HG03135 (cell line): ENCODE results near the gene NOP14.
"Not testable (repeated sequence)": the region's sequence is repeated elsewhere in the genome, so short reads cannot be mapped to it uniquely, and the experiment has no call there.

Experiments used
- ATAC-seq: cut with Tn5 transposase; IDR thresholded peaks from one replicate; pipeline ENCODE4 v1.9.1; 2021; ENCODE audit warnings: mild to moderate bottlenecking, moderate library complexity; ENCODE audit not compliant: unreplicated experiment

The NOP14 gene

GRCh38 chr4:2932951-2933565, 30.1 kb downstream of the NOP14 start:
- ATAC-seq, result no peak

DNA sequence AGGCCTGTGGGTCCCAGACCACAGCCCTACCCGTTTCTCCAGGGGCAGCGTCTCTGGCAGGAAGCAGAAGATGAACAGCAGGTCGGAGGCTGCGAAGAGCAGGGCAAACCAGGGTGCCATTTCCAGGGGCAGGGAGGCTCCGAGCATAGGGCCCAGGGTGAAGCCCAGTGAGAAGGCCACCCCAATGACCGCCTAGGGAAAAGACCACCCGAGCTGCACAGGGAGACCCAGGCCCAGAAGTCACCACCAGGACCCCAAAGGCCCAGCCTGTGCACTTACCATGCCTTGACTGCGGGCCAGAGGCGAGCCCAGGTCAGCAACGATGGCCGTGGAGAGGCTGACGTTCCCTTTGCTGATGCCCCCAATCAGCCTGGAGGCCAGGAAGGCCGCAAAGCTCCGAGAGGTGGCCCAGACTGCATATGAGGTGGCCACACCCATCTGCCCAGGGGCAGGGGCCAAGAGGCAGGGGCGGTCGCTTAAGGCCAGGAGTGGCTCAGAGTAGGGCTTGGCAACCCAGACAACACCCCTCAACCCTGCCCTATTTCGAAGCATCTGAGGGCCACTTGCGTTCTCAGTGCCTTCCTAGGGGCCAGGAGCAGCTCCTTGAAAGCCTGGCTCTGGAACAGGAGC, 30.8 kb downstream of the NOP14 start:
- ATAC-seq, result no peak

- ATAC-seq, result no peak
These were observed 31.5 kb downstream of the NOP14 start for GRCh38 chr4:2931512-2932301.

DNA sequence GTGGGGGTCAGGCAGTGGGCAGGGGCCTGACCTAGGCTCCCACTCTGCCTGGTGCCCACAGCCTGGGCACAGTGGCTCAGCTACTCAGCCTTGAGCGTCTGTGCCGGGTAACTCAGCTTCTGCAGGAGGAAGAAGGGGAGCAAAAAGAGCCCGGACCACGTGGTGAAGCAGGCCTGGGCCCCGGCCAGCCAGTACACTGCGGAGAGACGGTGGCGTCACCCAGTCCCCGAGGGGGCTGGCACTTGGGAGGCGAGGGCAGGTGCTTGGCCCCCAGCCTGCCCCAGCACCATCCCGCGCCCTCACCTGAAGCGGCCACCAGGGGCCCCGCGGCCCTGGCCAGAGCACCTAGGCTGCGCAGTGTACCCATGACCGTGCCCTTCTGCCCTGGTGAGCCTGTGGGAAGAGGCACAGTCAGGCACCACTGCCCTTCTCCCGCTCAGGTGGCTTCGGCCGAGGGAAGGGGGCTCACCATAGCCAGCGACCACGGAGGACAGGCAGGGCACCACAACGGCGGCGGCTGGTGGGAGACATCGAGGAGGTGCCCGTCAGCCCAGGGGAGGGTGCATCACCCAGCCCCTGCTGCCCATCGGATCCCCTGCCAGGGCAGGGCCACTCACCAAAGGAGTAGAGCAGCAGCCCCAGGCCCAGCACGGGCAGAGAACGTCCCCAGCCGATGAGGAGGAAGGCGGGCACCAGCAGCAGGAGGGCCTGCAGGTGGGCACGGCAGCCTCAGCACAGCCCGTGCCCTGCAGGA, 32.3 kb downstream of the NOP14 start:
- no peak for ATAC-seq

GRCh38 chr4:2930135-2930757, 33.0 kb downstream of the NOP14 start:
- no peak for ATAC-seq

- ATAC-seq, result no peak
These were observed 33.7 kb downstream of the NOP14 start for GRCh38 chr4:2929469-2929868.

GRCh38 chr4:2928242-2929176, 34.7 kb downstream of the NOP14 start:
- ATAC-seq, result no peak

- no peak for ATAC-seq
These were observed 35.5 kb downstream of the NOP14 start for GRCh38 chr4:2927696-2928075.

DNA sequence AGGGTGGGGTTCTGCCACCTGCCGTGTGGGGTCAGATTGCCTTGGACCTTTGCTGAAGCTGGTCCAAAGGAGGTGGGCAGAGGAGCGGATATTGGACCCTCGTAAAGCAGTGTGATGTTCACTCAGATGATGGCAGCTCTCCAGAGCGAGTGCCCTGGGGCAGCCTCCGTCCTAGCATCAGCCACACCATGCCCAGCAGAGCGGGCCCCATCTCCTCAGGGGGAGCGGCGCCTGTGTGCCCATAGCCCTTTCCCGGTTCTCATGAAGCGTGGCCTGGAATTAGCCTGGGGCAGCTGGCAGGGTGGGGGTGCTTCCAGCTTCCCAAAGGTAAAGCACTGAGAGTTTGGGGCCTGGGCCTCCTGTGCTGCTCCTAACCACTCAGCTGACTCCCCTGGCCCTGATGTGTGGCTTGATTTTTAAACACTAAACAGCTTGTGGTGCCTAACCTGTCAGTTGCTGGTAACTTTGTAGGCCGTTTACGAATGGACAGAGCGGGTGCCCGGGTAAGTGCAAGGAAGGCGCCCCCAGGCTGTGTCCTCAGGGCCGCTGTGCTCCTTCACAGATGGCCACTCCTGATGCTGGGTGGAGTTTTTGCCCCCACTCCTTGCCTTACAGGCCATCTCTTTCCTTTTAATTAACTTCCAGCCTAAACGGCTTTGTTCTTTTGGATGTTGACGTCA, 36.0 kb downstream of the NOP14 start:
- ATAC-seq, result no peak

GRCh38 chr4:2925931-2926860, 37.0 kb downstream of the NOP14 start:
- no peak for ATAC-seq

DNA sequence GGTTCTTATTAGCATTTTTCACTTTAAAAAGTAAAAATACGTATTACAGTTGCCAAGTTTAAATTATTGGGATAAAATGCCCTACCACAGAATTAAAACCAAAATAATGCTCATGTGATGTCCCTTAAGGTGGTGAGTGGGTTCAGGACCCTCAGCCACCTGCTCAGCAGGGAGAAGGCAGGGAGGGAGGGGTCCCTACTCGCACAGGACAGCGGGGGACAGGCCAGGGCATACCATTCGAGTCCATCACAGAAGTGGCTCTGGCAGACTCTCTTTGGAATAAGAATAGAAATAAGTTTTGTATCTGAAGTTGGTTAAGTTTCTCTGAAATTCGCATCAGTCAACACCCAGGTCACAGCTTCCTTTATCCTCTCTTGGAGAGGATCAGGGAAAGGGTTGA, 37.7 kb downstream of the NOP14 start:
- no peak for ATAC-seq

DNA sequence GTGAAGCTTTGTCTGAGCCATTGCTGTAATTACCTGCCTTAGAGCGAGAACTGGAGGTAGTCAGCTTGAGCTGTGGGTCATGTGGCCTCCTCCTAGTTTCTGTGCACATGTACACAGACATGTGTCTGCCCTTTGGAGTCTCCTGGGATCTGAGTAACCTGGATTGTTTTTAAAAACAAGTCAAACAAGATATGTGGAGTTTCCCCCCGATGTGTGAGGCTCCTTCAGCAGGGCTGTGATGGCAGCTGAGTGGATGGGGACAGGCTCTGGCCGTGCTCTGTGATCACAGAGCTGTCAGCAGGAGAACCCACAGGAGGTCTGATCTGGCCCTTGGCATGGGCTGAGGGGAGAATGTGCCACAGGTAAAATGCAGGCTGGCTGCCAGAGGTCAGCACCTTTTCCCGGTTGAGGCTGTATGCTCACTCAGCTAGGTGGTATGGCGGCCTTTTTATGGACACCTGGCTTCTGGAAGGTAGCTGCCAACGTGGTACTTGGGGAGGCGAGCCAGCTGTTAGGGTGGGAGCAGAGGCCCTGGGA, 38.4 kb downstream of the NOP14 start:
- no peak for ATAC-seq

GRCh38 chr4:2924286-2924685, 38.9 kb downstream of the NOP14 start:
- ATAC-seq, result no peak

DNA sequence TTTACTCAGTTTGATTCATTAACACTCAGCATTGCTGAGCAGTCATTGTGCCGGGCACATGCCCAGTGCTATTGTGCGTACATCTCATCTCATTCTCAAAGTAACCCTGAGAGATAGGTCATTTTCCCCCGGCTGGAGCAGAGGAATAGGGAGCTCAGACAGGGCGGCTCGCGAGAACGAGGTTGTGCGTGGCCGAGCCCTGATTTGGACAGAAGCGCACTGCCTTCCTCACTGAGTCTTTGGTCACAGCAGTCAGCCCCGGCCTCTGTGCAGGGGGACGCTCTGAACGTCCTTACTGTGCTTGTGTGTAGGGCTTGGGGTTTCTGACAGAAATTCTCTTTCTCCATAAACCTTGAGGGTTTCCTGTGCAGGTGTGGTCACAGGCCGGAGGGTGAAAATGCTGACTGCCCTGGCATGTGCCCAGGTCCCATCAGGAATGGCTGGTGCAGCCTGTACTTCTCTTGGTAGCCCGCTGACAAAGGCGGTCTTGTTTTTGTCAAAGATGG, 39.5 kb downstream of the NOP14 start:
- no peak for ATAC-seq

GRCh38 chr4:2923141-2923551, 40.1 kb downstream of the NOP14 start:
- no peak for ATAC-seq

- not testable (repeated sequence) for ATAC-seq
These were observed 40.6 kb downstream of the NOP14 start for GRCh38 chr4:2922453-2923101.

GRCh38 chr4:2918714-2919113, 44.5 kb downstream of the NOP14 start:
- ATAC-seq, result not testable (repeated sequence)
